Measurements from ENCODE around the gene HABP4.

DNA sequence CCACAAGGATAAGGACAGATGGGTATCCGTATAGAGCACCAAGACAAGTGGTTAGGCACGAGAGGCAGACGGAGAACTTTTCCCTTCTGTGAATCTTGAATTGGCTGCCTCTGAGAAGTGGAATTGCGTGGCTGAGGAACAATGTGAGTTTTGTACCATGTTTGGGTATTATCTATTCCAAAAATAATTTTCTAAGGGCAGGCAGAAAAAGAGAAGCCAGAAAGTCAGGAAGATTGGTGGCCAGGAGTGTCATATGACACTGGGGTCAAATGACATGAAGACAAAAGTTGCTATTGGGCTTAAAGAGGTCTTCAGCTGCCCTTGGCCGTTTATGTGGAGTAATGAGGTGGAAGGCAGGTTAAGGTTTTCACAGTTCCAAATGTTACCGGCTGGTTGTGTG is 14.5 kb downstream of the HABP4 start:
- TF ChIP-seq, protein P1, sequence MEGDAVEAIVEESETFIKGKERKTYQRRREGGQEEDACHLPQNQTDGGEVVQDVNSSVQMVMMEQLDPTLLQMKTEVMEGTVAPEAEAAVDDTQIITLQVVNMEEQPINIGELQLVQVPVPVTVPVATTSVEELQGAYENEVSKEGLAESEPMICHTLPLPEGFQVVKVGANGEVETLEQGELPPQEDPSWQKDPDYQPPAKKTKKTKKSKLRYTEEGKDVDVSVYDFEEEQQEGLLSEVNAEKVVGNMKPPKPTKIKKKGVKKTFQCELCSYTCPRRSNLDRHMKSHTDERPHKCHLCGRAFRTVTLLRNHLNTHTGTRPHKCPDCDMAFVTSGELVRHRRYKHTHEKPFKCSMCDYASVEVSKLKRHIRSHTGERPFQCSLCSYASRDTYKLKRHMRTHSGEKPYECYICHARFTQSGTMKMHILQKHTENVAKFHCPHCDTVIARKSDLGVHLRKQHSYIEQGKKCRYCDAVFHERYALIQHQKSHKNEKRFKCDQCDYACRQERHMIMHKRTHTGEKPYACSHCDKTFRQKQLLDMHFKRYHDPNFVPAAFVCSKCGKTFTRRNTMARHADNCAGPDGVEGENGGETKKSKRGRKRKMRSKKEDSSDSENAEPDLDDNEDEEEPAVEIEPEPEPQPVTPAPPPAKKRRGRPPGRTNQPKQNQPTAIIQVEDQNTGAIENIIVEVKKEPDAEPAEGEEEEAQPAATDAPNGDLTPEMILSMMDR (conservative IDR thresholded peaks at IDR 0.05; ENCODE audit: low read depth, low read length), result no peak
- TF ChIP-seq RAD21 (IDR thresholded peaks at IDR 0.05; ENCODE audit: low read length) (no peak), BHLHE40 (IDR thresholded peaks at IDR 0.05; ENCODE audit: low read depth, low read length) (no peak), POLR2A (IDR thresholded peaks at IDR 0.05; ENCODE audit: low read depth, low read length) (no peak), CEBPB (IDR thresholded peaks at IDR 0.05; ENCODE audit: low read depth, low read length) (no peak), SMC3 (IDR thresholded peaks at IDR 0.05; ENCODE audit: low read depth, low read length) (no peak), MAZ (IDR thresholded peaks at IDR 0.05; ENCODE audit: borderline replicate concordance, low read depth, low read length) (no peak), CHD1 (IDR thresholded peaks at IDR 0.05; ENCODE audit: low read depth, low read length) (no peak), RCOR1 (IDR thresholded peaks at IDR 0.05; ENCODE audit: insufficient replicate concordance, low read length) (no peak), MAFK (IDR thresholded peaks at IDR 0.05; ENCODE audit: low read depth, low read length) (no peak)
- TF ChIP-seq, protein P2, sequence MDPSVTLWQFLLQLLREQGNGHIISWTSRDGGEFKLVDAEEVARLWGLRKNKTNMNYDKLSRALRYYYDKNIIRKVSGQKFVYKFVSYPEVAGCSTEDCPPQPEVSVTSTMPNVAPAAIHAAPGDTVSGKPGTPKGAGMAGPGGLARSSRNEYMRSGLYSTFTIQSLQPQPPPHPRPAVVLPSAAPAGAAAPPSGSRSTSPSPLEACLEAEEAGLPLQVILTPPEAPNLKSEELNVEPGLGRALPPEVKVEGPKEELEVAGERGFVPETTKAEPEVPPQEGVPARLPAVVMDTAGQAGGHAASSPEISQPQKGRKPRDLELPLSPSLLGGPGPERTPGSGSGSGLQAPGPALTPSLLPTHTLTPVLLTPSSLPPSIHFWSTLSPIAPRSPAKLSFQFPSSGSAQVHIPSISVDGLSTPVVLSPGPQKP (IDR thresholded peaks at IDR 0.05; ENCODE audit: borderline replicate concordance, low read depth, low read length), result no peak
